OCI-M2 (cell line): Measurements from ENCODE around the gene FNDC3B.
A peak's percentile ranks its signal among the peaks of the same experiment; 100 is the strongest.
"Not testable (repeated sequence)": the region's sequence is repeated elsewhere in the genome, so short reads cannot be mapped to it uniquely, and the experiment has no call there.

ENCODE experiments used
- DNase-seq: peaks from one replicate; lab custom pipeline; 2025; ENCODE audit not compliant: unreplicated experiment; lab: John Stamatoyannopoulos, UW

Gene FNDC3B

DNA sequence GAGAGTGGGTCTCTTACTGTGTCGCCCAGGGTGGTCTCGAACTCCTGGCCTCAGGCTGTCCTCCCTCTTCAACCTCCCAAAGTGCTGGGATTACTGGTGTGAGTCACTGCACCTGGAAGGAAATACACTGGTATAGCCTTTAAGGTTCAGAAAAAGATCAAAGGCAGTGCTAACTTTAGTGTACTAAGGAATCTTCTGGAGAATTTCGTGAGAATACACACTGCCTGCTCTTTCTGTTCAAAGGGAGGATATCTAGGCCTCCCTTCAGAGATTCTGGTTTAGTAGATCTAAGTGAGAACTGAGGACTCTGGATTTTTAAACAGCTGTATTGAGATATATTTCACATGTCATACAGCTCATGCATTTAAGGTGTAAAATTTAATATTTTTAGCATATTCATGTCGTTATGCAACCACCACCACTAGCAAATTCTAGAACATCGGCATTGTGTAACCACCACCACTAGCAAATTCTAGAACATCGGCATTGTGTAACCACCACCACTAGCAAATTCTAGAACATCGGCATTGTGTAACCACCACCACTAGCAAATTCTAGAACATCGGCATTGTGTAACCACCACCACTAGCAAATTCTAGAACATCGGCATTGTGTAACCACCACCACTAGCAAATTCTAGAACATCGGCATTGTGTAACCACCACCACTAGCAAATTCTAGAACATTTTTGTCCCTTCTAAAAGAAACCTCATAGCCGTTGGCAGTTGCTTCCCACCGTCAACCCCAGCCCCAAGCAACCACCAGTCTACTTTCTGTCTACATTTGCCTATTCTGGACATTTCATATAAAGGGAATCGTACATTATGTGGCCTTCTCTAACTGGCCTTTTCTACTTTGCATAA, 54.4 kb downstream of the FNDC3B start:
- not testable (repeated sequence) for DNase-seq

DNA sequence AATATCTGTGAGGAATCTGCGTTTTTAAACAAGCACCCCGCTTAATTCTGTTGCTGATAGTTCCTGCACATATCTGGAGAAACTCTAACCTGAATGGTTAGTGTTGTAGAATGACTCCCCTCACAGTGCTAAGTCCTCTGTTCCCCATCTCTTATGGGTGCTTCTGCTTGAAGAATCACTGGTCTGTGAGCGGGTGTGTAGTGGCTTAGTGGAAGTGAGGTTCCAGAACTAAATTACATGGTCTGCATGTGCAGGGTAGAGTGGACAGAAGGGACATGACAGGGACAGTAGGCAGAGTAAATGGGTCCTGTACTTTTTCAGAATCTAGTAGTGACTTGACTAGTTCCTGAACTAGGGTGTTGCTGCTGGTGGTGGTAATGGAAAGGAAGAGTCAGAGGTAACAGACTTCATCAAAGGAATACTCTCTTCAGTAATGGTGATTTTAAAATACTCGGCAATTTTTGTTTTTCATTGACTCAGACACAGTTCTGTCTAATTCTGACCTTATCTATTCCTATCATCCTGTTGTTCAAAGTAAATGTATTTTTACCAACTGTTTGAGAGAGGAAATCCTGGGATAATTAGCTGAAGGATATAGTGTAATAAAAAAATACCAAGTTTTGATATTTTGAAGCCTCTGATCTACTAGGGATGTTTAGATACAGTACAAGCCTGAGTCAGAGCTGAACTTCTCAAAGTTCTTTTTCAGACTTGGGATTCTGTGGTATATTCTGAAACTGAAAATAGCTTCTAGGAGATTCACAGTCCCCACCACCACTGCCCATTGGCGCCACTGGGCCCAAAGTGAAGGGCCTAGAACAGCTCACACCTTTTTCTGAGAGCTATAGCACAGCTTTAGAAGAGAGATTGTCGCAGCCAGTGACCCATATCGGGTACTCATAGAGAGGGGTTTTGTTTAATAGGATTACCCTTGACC, 55.5 kb downstream of the FNDC3B start:
- no peak for DNase-seq

DNA sequence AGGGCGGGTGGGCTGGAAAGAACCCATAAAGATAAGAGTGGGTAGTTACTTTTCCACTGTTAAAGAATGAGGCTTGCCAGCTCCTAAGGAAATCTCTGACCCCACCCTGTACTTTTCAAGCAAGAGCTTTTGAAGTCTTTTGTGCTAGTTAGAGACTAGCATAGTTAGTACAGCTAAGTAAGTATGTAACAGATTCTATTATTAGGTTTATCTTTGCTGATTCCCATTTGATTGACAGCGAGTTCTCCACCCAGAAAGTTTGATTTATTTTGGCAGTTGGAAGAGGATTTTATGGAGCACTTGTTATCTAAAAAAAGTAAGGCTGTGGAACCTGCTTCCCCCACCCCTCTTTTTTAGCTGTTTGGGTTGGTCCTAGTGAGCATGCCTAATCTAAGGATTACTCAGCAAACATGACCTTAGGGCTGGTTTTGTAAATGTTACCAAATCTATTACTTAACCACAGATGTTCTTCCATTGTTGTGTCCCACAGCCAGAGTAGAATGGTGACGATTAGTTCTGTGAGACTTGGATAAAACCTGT, 57.6 kb downstream of the FNDC3B start:
- no peak for DNase-seq

DNA sequence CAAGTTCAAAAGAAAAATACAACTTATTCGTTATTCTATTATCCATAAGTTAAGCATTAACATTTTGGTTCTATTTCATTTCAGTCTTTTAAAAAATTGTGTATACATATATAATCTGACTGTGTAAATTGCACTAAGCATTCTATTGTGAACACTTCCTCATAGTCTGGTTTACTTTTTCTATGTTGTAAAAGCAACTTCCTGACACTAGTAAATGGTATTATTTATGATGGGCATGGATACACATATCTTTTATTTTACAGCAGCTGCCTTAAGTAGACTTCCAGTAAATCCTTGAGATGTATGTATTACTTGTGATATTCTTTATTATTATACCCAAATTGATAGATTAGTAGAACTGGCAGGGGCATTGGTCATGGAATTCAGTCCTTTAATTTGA, 58.2 kb downstream of the FNDC3B start:
- DNase-seq: no peak

DNA sequence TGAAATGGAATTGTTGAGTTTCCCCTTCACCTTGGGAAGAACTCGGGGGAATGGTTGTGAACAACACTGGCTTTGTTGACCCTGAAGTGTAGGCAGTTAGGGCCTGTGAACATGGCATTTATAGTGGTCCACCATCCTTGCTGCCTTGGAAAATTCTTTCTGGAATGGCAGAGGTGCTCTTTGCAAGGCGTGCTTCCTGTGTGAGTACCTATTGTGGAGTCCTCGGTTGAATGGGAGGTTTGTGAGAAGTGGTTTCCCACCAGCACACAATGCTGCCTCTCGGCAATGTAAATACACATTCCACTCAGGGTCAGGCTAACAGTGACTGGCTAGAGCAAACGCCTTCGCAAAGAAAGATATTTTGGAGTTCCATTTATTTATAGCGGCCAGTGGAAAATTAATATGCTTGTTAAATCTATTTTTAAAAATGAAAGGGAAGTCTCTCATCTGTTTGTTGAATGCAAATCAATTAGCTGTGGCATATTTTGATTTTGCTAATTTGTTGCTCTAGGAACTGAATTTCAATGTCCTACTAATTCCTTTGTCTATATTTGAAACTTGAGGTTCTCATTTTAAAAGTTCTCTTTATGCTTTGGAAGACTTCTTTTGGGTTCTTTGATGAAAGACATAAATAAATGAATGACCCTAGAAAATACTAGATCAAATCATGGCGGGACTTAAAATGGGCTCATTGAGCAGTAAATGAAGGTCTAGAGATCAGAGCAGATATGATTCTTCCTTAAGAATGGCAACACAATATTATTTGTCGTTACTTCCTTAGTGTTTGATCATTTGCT, 59.5 kb downstream of the FNDC3B start:
- DNase-seq: no peak

DNA sequence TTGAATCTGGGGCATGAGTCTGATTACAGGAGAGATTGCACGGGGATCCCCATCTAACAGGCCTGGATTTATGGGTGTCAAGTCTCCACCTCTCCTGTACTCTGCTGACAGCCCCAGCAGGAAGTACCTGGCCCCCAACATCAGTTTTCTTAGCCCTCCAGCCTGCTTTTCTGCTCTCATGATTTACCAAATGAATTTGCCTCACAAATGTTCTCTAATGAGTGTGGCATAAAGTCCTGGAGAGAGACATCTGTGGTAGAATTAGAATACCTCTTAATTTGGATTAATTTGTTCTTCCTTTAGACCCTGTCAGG, 60.1 kb downstream of the FNDC3B start:
- DNase-seq: no peak

DNA sequence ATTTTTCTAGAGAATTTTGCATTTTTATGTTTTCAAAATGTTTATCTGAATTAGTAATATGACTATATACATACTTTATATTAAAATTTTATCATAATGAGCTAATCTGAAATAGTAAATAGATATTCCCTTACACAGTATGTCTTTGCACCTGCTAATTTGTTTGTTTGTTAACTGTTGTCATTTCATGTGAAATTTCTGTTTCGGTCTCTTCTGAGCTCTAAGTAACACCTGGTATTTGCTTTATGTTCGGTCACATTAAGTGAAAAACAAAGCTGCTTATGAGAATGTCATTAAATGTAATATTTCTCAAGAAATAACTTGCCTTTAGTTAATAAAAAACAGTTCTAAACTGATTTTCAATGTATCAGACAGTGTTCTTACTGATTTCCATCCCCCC, 61.1 kb downstream of the FNDC3B start:
- DNase-seq: no peak

DNA sequence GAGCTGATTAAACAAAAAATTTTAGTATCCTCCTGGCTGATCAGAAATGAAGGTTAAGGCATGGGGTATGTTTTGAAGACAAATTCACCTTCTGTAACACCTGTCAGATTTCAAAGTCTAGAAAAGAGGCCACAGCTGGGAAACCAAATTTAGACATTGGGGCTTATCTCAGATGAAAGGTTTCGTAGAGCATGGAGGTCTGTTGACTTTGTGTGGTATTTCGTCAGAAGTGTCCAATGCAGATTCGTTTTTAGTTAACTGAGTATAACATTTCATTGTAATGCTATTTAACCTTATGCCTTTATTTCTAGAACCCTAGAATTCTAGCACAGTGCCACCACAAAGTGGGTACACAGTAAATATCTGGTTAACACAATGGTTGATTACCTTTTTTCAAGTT, 61.7 kb downstream of the FNDC3B start:
- no peak for DNase-seq

DNA sequence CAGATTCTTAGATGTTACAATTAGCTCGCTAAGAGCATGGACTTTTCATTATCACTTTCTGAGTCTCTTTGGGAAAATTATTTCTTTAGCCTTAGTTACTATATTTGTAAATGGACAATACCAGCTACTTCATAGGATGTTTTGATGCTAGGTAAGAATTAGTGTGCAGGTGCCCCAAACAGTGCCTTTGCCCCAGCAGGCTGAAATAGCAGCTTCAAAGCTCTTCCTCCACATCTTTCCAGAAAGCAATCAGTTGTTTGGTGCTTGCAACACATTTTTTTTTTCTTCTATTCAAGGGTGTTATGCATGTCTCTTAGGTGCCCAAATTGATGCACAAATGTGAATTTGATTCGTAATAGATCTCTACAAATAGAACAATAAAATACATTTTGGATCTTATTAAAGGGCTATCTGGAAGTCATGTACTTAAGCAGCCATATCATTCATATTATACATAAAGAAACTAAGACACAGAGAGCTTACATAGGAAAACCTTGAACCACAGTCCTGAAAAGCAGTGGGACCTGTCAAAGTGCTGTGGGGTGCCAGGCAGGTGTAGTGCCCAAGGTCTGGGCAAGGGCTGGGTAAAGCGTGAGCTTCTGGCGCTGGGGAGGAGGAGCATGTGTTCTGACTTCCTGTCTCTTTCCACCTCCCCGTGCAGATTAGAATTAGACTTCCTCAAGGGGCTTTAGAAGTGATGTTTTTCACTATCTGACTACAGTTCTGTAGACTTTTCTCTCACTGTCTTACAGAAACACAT, 62.9 kb downstream of the FNDC3B start:
- DNase-seq: no peak

DNA sequence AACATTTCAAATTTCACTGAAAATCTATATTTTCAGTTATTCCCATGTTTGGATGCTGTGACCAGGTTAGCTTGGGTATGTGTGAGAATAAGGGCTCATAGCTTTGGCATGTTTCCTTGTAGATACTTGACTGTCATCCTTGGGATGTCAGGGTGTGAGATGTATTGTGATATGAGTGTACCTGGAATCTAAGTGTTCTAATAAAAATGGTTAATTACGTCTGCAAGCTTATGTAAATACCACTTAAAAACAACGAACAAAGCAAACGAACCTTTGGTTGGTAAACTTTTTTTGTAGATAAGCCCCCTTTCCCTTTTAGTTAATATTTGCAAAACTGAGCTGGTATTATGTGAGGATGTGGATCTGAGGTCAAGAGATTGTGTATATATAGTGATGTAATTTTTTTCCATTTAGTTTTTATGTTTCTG, 63.5 kb downstream of the FNDC3B start:
- DNase-seq: no peak

DNA sequence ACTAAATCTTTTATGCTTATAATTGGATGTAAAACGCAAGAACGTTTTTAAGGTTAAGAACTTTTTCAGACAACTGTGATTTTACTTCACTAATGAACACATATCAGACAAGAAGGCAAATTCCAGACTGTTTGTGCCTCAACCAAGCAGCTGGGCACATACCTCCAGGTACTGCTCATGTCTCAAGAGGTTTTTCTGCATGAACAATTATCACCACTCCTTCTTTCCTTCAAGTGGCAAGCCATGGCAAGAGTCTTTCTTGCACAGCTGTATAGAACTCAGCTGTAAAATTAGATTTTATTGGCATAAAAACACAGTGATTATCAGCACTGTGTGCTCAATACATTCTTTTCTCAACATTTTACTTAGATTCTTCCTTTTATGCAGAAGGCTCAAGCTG, 64.3 kb downstream of the FNDC3B start:
- no peak for DNase-seq

DNA sequence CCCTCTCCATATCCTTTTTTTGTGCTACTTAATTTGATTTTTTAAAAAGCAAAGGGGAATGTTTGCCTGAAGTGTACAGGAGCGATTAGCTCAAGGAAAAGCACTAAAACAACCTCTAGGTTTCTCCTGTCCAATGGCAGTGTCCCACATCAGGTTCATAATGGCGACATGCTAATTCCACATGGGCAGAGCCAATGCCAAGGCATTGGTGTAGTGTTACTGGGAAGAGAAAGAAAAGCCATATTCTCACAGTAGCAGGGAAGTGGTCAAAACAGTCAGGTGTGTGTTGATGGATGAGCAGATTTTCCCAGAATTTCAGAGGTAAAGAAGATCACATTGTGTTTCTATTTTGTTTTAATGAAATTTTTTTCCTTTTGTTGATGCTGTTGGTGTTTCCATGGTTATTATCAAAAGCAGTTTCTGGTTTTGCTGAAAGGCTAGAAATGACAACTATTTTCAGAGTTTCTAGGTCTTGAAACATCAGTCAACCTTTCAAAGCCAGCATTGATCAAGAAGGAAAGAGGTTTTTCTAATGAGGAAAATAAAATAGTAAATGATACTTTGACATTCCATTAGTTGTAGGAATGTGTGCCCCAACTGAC, 65.2 kb downstream of the FNDC3B start:
- no peak for DNase-seq

DNA sequence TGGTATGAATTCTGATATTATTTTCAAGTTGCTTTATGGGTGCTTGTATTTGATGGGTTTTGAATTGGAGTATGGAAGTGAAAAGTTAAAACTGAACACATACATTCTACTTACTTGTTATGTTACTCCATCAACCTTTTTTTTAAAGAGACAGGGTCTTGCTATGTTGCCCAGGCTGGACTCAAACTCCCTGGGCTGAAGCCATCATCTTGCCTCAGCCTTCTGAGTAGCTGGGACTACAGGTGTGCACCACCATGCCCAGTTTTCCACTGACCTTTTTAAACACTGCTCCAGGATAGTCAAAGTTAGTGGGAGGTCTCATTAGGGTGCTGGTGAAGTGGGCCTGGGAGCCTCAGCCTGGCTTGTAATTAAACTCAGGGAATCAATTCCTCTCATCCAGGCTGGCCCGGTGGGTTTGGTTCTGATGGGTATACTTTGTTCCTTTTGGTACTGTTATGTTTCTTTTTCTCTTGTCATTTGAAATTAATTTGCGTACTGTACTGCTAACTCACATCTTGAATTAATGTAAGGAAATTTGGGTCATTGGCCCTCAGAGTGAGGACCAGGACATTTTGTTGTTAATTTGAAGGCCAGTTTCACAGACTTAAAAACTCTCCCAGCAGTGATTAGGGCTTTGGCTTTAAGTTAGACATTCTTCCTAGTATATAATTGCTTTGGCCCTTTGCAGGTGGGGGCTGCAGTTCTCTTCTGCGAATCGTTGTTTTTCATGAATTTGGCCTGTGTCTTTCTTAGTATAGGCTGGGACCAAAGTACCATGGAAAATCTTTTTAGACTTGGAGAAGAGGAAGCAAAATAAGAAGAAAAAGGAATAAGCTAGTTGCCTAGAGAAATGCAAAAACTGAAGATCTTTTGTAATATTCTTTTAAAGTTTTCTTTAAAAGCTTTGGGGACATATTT, 66.9 kb downstream of the FNDC3B start:
- DNase-seq: no peak

DNA sequence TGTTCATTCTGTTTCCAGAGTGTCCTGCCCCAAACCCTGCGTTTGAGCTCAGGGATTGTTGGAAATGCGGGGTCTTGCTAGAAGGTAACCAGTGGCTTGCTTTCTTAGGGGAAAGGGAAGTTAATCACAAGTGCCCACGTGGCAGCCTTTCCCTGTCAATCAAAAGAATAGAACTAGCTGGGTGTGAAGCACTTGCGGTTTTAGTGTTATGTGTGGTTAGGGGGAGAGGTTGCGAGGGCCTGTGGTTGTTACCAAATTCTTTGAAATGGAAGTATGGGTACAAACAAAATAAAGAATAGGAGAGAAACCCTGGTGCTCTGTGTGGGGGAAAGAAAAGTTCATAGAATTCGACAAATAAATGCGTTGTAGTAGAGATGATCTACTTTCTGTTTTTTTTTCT, 67.6 kb downstream of the FNDC3B start:
- DNase-seq: peak; percentile 9

DNA sequence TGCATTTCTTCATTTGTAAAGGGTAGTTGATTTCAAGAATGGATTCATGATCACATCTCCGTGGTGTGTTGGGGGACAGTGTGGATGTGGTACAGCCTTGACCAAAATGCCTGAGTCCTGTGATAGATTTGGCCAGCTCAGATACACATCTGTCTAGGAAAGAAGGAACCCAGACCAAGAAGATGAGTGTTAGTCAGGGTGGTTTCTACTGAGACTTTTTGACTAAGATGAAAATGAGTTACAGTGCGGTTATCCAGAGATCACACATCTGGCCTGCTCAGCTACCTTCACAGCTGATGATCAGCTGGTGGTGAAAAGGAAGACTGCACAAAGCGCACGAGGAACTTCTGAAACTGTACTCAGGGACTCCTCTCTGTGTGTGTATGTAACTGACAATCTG, 68.0 kb downstream of the FNDC3B start:
- no peak for DNase-seq

DNA sequence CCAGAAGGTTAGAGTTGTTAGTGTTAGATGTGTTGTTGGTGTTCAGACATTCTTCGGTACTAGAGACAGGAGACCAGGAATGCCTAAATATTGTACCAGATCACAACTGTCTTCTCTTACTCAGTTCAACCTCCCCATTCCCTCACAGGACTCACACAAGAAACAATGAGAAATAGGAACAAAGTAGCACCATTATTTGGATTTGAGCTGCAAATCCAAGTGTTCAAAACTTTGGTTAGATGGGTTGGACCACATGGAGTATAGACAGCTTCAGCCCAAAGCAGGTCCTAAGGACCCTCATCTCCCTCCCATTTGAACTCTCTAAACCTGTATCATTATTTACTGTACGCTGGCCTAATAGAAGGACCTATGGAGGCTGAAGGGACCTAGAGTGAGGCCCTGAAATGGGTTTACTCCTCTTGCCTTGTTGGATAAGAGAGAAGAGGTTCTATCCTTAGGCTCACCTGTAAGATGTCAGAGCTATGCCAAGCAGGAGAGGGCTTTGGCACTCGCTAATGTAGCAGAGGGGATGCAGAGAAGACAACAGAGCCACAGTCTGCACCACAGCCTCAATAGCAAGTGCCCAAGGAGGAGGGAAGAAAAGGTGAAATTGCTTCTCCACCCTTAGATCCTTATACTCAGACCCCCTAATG, 70.9 kb downstream of the FNDC3B start:
- DNase-seq: no peak

DNA sequence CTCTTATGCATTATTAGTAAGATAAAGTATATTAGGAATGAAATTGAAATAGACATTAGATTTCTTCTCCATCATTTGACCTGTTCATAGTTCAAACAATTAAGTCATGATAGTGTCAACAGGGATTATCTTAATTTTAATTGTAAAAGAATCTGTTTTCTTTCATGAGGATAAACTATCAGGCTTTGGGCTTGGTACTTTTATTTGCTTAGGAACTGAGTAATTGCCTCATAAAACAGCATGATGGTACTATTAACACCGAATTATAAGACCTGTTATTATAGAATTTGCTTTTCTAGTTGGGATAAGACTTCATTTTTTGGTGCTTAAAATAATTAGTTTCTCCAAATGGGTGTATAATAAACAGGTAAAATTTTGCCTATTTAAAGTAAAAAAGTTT, 71.8 kb downstream of the FNDC3B start:
- DNase-seq: no peak

DNA sequence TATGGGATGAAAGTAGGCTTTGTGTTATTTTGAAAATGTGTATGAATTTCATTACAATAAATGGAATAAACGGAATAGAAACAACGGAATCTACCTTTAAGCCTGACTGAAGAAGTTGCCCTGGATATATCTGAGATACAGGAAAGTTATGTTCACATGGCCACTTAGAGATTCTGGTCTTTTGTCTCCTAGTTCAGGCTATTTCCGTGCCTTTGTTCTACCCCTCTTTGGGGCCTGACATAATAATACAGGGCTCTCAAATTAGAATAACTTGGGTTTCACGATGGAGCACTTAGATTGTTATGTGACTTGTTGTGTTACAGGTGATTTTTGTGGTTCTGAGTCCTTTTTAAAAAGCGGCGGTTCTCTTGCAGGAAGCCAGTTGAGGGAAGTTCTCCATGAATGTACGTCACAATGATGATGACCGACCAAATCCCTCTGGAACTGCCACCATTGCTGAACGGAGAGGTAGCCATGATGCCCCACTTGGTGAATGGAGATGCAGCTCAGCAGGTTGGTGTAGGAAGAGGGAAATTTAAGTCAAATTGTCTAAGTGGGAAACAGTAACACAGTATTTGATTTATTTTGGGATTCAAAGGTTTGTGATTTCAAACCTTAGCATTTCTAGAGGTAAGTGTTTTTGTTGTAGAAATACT, 72.8 kb downstream of the FNDC3B start:
- no peak for DNase-seq
